ENCODE data around the gene MICB. TPM values are rescaled to one million over a fixed set of nuclear protein-coding genes. Genes with fewer than 3 reads are reported as not detected.

MICB gene
- total RNA-seq, 1 experiment from 2014 or later = 27.3 TPM

- DNase-seq (ENCODE audit: low read depth) = no peak
Observed at GRCh38 chr6:31560697-31561058, 62.7 kb downstream of the MICB start.

Other genes with a start within 250 kb of the MICB start
- gene HLA-C, start 226.1 kb upstream of the MICB start, total RNA-seq (2014; rRNA removed; shearing (Covaris generic)) = 431 and 475 TPM in 2 replicates
- gene HLA-B, start 141.0 kb upstream of the MICB start, total RNA-seq (2014; rRNA removed; shearing (Covaris generic)) = 415 and 797 TPM in 2 replicates
- gene MICA, start 94.5 kb upstream of the MICB start, total RNA-seq (2014; rRNA removed; shearing (Covaris generic)) = 34.9 and 44.1 TPM in 2 replicates
- gene MCCD1, start 30.8 kb downstream of the MICB start, total RNA-seq (2014; rRNA removed; shearing (Covaris generic)) = not detected in 2 replicates
- gene DDX39B, start 43.9 kb downstream of the MICB start, total RNA-seq (2014; rRNA removed; shearing (Covaris generic)) = 678 and 762 TPM in 2 replicates
- gene ATP6V1G2, start 48.5 kb downstream of the MICB start, total RNA-seq (2014; rRNA removed; shearing (Covaris generic)) = 1.5 TPM in 1 of 2 replicates, not detected in the other
- gene NFKBIL1, start 49.5 kb downstream of the MICB start, total RNA-seq (2014; rRNA removed; shearing (Covaris generic)) = 16.2 and 21.5 TPM in 2 replicates
- 0.11 TPM in 1 of 2 replicates, not detected in the other for gene LTA, start 74.1 kb downstream of the MICB start, total RNA-seq (2014; rRNA removed; shearing (Covaris generic))
- 1.4 and 4.0 TPM in 2 replicates for gene TNF, start 77.4 kb downstream of the MICB start, total RNA-seq (2014; rRNA removed; shearing (Covaris generic))
- 2.1 TPM in 1 of 2 replicates, not detected in the other for gene LTB, start 84.3 kb downstream of the MICB start, total RNA-seq (2014; rRNA removed; shearing (Covaris generic))
- 0.09 and 3.5 TPM in 2 replicates for gene LST1, start 88.1 kb downstream of the MICB start, total RNA-seq (2014; rRNA removed; shearing (Covaris generic))
- gene NCR3, start 94.9 kb downstream of the MICB start, total RNA-seq (2014; rRNA removed; shearing (Covaris generic)) = not detected in 2 replicates
- gene AIF1, start 117.1 kb downstream of the MICB start, total RNA-seq (2014; rRNA removed; shearing (Covaris generic)) = not detected in 2 replicates
- 50.1 and 51.9 TPM in 2 replicates for gene PRRC2A, start 122.6 kb downstream of the MICB start, total RNA-seq (2014; rRNA removed; shearing (Covaris generic))
- 256 and 287 TPM in 2 replicates for gene BAG6, start 154.5 kb downstream of the MICB start, total RNA-seq (2014; rRNA removed; shearing (Covaris generic))
- 0.18 and 1.4 TPM in 2 replicates for gene APOM, start 157.7 kb downstream of the MICB start, total RNA-seq (2014; rRNA removed; shearing (Covaris generic))
- 15.9 and 18.0 TPM in 2 replicates for gene C6orf47, start 162.6 kb downstream of the MICB start, total RNA-seq (2014; rRNA removed; shearing (Covaris generic))
- 32.9 and 40.2 TPM in 2 replicates for gene GPANK1, start 166.9 kb downstream of the MICB start, total RNA-seq (2014; rRNA removed; shearing (Covaris generic))
- gene CSNK2B, start 167.9 kb downstream of the MICB start, total RNA-seq (2014; rRNA removed; shearing (Covaris generic)) = 328 and 376 TPM in 2 replicates
- gene LY6G5B, start 171.8 kb downstream of the MICB start, total RNA-seq (2014; rRNA removed; shearing (Covaris generic)) = 0.91 and 6.3 TPM in 2 replicates
- 1.8 TPM in 1 of 2 replicates, not detected in the other for gene LY6G5C, start 182.9 kb downstream of the MICB start, total RNA-seq (2014; rRNA removed; shearing (Covaris generic))
- gene ABHD16A, start 205.2 kb downstream of the MICB start, total RNA-seq (2014; rRNA removed; shearing (Covaris generic)) = 55.2 and 64.4 TPM in 2 replicates
- gene LY6G6F, start 208.7 kb downstream of the MICB start, total RNA-seq (2014; rRNA removed; shearing (Covaris generic)) = not detected in 2 replicates
- gene LY6G6D, start 217.2 kb downstream of the MICB start, total RNA-seq (2014; rRNA removed; shearing (Covaris generic)) = not detected in 2 replicates
- gene LY6G6C, start 223.6 kb downstream of the MICB start, total RNA-seq (2014; rRNA removed; shearing (Covaris generic)) = not detected in 2 replicates
- gene MPIG6B, start 225.2 kb downstream of the MICB start, total RNA-seq (2014; rRNA removed; shearing (Covaris generic)) = not detected in 2 replicates
- 46.1 and 55.6 TPM in 2 replicates for gene DDAH2, start 231.2 kb downstream of the MICB start, total RNA-seq (2014; rRNA removed; shearing (Covaris generic))
- gene CLIC1, start 238.4 kb downstream of the MICB start, total RNA-seq (2014; rRNA removed; shearing (Covaris generic)) = 1,198 and 1,241 TPM in 2 replicates
- 19.9 and 20.9 TPM in 2 replicates for gene MSH5, start 241.9 kb downstream of the MICB start, total RNA-seq (2014; rRNA removed; shearing (Covaris generic))

Measured in Daoy (cell line).